ENCODE data around the gene NHSL2.

The NHSL2 gene

DNA sequence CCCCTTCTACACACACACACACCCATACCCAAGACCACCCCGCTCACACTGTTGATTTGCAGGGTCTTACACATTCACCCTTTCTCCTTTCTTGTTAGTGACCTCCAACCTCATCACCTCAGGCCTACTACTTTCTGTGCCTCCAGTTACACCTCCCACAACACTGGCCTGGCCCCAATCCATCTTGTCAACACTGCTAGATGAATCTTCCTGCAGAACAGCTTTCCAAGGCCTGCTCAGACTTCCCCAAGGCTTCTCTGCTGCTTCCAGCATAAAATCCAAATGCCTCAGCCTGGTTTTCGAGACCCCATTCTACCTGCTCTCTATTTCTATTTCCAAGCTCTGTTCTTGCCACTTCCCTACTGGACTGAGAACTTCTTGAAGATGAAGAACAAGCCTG lies 79.9 kb downstream of the NHSL2 start:
- DNase-seq (ENCODE audit: low read depth): no peak

DNA sequence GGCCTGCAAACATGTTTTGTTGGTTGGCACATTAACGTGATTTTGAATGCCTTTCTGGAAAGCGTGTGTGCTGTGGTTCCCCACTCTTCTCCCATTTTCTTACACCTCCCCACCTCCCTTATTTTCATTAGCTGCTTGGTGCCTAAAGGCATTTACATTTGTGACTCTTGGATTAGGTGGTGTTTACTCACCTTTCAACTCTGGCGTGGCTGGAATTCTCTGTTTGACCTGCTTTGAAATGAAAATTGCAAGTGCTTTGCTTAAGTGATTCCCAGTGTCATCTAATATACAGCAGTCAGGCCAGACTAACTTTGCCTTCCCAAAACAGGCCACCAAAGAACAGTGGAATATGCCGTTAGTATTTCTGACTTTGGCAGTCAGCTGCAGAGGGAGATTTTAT lies 80.5 kb downstream of the NHSL2 start:
- no peak for DNase-seq (ENCODE audit: low read depth)

DNA sequence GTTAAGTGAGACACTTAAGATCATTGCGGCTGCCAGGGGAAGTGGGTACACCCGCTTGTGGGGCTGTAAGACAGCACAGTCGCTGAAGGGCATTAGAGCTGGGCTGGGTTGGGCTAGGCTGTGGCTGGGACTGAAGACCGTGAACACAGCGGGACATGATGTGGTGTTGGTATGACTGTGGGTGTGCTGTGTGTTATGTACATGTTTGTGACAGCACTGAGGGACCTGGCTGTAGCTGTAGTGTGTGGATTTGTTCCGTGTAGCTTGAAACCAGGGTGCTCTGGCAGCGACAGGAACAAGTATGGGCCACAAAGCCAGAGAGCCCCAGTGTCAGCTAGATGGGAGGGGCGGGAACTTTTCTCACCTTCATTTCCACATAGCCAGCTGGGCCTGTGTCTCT lies 82.1 kb downstream of the NHSL2 start:
- DNase-seq (ENCODE audit: low read depth): no peak

DNA sequence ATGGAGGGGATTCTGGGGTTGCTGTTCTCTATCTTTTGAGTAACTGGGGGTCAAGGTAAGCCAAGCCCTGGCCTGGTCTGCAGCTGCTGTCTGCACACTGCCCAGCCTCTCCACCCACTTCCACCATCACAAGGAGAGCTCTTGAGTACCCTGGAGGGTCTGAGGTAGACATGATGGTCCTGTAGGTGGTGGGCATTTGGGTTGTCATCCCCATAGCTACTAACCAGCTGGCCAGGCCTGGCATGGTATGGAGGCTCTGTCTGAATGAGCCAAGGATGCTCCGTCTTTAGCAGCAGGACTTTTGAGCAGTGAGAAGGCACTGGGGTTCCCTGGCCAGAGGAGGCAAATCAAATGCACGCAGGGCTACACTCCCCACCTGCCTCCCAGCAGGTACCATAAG lies 82.7 kb downstream of the NHSL2 start:
- DNase-seq (ENCODE audit: low read depth): no peak

DNA sequence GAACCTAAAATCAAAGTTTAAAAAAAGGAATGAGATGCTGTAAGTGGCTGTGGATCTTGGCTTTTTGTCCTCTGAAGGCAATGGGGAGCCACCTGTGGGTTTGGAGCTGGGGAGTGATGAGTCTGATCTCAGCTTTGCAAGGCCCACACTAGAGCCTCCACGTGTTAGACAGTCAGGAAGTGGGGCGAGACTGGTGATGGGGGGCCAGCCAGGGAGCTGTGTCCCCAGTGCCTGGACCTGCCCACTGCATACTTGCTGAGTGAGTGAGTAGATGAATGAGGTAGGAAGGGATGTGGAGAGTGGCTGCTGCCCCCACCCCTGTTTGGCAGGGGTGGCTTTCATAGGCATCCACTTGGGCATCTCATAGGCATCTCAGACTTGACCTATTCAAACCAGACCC lies 84.0 kb downstream of the NHSL2 start:
- no peak for DNase-seq (ENCODE audit: low read depth)

DNA sequence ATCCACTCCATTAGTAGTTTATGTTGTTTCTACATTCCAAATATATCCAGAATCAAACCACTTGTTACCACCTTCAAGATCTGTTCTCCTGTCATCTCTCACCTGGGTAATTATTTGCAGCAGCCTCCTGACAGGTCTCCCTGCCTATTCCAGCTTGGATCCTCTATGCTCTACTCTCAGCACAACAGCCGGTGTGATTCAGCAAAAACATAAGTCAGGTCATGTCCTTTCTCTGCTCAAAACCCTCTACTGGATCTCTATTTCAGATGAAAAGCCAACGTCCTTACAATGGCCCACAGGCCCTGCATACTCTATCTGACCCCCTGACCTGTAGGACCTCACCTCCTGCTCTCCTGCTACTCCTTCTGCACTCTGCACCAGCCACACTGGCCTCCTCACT lies 84.5 kb downstream of the NHSL2 start:
- DNase-seq (ENCODE audit: low read depth): no peak

DNA sequence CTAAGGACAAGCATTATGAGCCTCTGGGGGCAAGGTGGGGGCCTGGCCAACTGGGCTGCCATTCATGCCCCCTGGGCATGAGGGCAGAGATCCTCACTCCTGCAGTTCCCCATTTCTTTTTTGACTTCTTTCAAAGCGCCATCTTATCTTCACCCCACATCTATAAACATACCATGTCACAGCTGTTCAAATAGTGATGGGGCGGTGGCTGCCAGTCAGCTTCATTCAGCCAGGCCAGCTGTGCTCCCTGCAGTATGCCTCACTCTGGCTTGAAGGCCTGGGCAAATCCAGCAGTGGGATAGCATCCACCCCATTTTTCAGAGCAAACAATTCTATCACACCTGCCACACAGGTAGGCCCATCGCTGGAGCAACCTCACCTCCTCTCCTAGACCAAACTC lies 85.5 kb downstream of the NHSL2 start:
- DNase-seq (ENCODE audit: low read depth): no peak

DNA sequence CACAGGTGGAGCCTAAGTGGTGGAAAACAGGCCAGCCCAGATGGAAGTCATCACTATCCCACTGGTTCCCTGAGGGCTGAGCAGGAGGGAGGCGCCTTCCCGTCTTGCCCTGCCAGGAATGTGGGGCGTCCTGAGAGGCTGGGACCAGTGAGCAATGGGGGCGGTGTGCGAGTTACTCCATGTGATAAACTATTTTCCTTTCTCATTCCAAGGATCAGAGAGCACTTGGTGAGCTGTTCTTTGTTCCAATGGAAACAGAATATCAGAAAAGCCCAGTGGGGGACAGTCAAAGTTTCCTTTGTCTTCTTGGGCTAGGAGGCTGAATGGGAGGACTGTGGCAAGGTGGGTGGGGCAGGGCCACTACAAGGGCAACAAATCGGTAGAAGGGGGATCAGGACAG lies 86.2 kb downstream of the NHSL2 start:
- DNase-seq (ENCODE audit: low read depth): no peak

DNA sequence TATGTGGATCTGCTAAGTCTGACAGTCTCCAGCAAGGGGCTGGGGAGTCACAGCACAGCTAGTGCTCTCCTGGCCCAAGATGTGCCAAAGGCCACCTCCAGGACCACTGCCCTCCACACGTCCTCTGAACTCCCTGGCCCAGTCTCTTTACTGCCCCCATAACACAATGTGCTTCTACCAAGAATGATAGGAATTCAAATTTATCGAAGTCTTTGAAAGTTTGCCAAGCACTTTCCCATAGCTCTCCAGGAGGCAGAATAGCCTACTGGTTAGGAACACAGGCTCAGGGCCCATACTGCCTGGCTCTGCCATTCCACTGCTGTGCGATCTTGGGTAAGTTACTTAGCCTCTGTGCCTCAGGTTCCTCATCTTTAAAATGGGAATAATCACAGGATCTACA lies 86.7 kb downstream of the NHSL2 start:
- DNase-seq (ENCODE audit: low read depth): no peak

DNA sequence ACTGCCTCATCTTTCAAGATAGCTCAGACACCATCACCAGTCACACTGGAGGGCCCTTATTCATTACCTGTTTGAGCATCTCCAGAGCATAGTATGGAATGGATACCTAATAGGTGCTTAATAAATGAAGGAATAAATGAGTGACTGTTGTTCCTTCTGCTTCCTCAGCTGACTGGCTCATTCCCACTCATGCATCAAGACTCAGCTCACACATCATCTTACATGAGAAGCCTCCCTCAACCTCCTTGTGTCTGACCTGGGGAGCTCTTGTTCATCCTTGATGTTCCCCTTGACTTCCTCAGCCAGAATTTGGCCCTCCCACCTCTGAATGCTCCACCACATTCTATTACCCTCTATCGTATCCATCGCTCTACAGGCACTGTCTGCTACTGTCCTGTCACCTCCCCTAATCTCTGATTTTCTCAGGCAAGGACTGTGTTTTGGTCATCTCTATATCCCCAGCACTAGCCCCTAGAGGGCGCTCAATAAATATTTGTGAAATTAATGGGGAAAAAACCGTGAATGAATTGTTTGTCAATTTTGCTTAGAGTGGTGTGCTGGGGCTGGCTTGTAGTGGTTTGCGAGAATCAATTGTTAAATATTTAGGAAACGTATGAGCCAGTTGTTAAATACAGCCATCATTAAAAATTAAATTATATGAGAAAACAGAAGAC lies 88.3 kb downstream of the NHSL2 start:
- peak; percentile 50 for DNase-seq (ENCODE audit: low read depth)

DNA sequence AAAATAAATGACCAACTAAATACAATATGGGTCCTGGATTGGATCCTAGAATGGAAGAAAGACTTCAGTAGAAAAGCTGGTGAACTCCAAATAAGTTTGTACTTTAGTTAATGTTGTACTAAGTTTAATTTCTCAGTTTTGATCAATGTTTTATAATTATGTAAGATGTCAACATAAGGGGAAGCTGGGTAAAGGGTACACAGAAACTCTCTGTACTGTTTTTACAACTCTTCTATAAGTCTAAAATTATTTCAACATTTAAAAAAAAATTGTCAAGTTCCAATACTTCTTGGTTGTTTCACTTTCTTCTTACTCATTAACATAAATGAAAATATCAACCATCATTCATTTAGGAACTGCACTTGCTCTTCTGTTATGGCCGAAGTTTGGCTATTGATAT lies 88.9 kb downstream of the NHSL2 start:
- DNase-seq (ENCODE audit: low read depth): no peak

DNA sequence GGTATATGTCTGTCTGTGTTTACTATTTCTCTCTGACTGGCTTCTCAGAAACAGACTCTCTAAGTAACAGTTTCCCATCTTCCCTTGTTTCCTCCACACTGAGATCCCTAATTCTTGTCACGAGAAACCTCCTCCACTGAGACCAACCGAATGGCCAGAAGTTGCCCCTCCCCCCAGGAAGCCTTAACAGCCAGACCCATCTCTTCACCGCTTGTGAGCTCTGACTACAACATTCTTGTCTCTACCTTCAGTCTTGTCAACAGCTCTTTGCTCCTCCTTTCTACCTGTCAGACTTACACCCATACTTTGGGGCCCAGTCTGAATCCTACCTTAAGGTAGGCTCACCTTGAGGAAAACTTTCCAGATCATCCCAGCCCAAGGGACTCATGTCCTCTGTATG lies 90.8 kb downstream of the NHSL2 start:
- no peak for DNase-seq (ENCODE audit: low read depth)

DNA sequence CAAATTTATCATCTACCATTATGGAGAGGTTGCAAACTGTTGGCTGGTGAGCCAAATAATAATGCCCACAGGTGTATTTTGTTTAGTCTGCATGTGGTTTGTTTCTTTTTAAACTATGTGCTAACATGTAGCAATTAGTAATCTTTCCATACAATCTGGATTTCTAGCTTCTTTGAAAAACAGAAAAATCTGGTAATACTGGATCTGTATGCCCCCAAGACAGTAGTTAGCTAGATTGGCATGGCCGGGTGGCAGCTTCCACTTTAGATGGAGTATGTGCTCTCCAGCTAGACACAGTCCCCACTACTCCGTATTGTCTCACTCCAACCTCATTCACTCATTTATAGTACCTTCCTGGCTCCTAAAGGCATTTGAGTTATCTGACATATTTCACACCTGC lies 91.3 kb downstream of the NHSL2 start:
- no peak for DNase-seq (ENCODE audit: low read depth)

DNA sequence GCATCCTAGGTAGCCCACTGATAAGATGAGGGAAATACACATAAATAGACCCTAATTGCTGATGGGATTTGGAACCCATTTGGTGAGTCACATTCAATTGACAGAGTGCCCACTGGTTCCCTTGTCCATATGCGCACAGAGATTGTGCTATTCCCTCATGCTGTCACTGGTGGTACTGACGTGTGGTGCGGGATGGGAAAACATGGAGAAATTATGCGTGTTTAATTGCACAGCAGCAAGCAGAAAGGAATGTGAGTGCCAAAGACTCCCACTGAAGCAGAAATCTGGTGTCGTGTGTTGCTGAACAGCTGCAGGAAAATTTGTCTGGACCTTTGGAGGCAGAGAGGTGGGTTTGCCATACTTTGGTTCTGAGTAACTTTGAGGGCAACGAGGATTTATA lies 92.2 kb downstream of the NHSL2 start:
- no peak for DNase-seq (ENCODE audit: low read depth)

DNA sequence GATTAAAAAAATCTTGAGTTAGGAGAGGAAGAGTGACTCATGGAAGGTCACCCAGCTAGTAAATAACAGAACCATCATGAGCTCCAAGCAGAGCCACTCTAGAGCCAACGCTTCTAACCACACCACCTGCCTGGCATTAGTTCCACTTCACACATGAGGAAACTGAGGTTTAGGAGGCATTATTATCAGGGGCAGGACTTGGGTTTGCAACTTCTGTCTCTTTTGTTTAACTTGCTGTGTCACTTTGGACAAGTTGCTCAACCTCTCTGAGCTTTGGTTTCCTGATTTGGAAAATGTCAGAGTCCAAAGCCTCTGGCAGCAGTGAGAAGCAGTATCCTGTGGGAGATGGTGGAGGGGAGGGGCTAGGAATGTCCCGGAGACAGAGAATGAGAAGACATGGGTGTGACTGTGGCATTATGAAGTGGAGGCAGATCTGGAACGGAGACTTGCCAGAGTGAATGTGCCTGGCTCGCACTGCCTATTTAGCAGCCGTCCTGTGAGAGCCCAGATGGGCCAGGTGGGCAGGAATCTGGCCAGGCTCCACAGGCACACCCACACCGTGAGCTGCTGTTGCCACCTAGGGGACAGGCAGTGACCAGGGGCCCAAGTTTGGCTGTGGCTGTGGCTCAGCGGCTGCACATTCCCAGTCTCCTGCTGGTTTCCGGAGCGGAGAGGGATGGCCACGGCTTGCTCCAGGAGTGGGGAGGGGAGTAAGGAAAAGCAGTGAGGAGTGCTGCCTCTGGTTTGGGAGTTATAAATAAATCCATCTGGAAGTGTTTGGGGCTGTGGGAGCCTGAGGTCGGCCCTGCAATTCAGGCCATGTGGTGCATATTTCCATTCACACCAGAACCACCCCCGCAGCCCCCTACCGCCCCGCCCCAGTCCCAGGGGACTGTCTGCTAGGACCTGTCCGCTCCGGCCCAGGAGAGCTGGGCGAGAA lies 93.4 kb downstream of the NHSL2 start:
- DNase-seq (ENCODE audit: low read depth): peak; percentile 27

DNA sequence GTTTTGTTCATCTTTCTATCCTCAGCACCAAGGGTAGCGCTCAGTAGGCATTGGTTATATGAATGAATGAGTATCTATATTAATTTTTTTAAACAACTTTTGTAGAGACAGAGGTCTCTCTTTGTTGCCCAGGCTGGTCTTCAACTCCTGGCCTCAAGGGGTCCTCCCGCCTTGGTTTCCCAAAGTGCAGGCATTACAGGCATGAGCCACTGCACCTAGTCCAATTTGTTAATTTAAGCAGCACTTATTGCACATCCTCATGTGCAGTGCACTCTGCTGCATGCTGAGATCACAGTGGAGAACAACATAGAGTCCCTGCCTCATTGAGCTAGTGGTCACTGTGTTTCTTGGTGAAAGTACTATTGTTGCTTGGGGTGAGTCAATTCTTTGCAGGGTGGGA lies 94.4 kb downstream of the NHSL2 start:
- no peak for DNase-seq (ENCODE audit: low read depth)

DNA sequence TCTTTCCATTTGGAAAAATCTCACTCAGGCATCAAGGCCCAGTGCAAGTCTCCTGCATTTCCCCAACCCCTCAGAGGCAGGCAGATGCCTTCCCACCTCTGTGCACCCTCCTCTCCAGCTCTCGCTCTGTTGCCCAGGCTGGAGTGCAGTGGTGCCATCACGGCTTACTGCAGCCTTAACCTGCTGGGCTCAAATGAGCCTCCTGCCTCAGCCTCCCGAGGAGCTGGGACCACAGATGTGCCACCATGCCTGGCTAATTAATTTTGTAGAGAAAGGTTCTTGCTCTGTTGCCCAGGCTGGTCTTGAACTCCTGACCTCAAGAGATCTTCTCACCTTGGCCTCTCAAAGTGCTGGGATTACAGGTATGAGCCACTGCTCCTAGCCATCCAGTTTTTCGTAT lies 95.8 kb downstream of the NHSL2 start:
- DNase-seq (ENCODE audit: low read depth): no peak

DNA sequence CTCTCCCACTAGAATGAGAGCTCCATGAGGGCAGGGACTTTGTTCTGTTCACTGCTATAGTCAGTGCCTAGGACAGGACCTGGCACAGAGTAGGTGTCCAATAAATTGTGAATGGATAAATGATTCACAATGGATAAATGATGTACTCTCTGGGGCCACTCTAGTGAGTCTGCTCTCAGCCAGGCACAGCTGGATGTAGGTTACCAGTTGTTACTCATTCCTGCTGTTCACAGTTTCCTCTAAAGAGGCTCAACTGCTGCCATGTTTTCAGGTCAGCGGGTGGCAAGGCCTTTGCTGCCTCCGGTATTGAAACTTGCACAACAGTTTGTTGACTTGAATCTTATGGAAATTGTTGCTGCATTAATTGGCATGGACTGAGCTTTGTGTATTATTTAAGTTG lies 99.1 kb downstream of the NHSL2 start:
- no peak for DNase-seq (ENCODE audit: low read depth)

DNA sequence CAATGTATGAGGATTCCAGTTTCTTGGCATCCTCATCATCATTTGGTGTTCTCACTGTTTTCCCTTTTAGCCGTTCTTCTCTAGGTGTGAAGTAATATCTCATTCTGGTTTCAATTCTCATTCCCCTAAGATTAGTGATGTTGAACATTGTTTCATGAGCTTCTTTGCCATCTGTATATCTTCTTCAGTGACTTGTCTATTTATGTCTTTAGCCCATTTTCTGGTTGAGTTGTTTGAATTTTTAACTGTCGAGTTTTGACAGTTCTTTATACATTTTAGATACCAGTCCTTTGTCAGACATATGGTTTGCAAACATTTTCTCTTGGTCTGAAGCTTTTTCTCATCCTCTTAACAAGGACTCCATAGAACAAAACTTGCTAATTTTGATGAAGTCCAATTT lies 101.1 kb downstream of the NHSL2 start:
- no peak for DNase-seq (ENCODE audit: low read depth)

DNA sequence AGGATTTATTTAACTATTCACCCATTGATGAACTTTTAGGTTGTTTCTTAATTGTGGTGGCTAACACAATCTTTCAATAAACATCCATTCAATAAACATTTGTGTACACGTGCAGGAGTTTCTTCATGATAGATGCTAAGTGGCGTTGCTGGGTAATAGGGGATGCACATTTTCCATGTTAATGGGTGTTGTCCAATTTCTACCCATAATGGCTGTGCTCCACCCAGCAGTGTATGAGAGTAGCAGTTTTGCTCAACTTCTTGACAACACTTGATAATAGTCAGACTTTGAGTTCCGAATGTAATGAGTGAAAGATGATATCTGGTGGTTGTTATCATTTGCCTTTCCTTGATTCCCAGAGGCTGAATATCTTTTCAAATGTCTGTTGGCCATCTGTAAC lies 104.7 kb downstream of the NHSL2 start:
- no peak for DNase-seq (ENCODE audit: low read depth)

DNA sequence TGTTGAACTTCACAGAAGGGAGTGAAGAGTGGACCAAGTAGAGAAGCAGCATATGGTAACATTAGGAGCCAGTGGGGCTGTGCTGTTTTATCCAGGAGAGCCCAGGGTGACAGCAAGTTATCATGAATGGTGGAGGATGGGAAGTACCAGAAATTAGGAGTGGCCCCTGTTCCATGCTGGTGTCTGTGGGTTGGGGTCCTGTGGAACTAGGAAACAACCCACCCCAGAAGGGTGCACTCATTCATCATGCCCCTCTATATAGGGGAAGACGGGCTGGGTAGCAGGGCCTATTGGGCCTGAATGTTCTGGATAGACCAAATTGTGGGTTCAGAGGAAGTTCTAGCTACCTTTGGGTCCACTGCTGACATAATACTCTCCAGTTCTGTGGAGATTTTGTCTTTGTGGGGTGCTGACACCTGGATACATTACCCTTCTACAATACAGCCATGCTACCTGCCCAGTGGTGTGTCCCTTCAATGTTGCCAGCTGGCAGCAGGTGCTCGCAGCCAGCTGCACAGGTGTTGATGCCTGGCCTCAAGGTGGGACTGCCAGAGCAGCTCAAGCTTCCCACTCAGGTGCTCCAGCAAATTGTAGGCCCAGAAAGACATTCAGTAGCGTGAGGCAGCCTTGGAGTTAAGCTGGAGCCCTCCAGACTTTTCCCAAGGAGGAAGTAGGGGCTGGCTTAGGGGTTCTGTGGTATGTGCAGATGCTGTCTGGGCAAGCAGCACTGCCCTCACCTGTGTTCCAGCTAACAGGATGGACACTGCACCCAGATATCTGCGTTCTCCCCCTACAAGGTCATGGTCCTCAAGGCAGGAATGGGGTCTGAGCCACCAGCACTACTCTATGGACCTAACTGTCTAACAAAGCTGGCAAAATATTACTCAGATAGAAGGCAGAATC lies 106.5 kb downstream of the NHSL2 start:
- DNase-seq (ENCODE audit: low read depth): no peak

DNA sequence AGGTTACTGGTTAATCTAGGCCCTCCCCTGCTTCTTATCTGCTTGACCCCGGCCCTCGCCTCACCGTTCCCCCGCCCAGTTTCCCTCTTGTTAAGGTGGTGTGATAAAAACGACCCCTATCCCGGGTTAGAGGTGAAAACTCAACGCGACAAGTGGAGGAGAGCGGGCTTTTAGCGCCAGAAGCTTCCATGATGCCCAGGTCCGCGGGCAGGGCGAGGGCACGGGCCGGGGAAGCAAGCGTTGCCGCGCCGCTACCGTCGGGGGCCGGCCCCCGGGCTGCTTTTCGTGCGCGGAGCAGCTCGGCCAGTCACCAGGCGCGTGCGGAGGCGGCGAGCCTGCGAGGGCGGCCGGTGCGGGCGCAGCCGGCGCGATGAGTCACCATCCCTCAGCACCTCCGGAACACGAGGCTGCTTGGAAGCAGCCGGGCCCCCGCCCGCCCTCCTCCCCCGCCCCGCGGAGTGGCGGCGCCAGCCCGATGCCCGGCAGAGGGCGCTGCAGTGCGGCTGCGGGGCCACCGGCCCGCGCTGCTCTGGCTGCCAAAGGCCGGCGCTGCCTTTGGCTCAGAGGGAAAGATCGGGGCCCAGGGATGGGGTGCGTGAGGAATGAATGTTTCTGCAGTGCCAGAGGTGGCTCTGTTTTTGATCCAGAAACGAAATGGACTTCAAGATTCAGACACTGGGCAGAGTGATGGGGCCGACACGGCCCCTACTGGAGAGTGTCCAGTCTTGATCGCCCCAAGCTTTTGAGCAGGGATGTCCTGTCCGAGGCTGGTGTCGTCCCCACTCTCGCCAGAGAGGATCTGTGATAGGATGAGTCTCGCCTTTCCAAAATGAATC lies 107.8 kb downstream of the NHSL2 start:
- peak; percentile 88 for DNase-seq (ENCODE audit: low read depth)
